ENCODE results near the gene AXIN1. TPM values are rescaled to one million over a fixed set of nuclear protein-coding genes. Genes with fewer than 3 reads are reported as not detected.

Gene AXIN1
- total RNA-seq, 2 experiments from 2014 or later, result 17.5 to 17.9 TPM

DNA sequence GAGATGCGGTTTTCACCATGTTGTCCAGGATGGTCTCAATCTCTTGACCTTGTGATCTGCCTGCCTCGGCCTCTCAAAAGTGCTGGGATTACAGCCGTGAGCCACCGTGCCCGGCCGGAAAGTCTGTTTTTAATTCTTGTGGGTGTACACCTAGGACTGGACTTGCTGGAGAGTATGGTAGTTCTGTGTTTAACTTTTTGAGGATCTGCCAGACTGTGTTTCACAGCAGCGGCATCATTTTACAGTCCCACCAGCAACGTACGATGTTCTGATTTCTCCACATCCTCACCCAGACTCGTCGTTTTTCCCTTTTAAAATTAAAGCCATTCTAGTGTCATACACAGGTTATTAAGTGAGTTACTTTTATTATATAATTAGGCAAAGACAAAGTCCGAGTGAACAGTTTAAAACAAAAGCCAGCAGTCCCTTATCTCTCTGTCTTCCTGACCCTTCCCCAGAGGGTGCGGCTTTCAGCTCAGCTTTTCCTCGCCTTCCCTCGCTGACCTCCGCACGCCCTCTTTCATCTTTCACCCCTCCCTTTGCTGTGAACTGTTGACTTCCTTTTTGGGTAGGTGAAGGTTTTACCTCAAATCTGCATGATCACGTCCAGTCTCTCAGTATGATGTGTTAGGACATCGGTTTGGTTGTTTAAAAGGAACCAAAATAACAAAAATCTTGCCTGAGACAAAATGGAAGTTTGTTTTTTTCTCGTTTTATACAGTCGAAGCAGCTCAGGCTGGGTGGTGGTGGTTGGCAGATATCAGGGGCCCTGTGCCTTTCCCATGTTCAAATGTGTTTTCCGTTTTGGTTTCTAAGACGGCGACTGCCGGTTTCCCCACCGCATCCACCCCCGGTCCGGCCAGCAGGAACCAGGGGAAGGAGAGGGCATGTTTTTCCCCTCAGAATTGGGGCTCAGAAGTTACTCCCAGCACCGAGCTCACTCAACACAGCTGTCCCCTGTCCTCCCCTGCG, 99.9 kb downstream of the AXIN1 start:
- Mint-ChIP-seq H3K27ac (peak overlapping the region; percentile 50), H3K27me3 (ENCODE audit: low read depth) (no peaks in the 10 kb centered on the region), H3K4me1 (ENCODE audit: low read depth) (peaks cover 19% of the 10 kb centered on the region), H3K4me3 (peak overlapping the region; percentile 57), H3K9me3 (no peaks in the 10 kb centered on the region), H3K36me3 (ENCODE audit: low read depth) (peaks cover 9% of the 10 kb centered on the region)
- DNase-seq, result peak; percentile 51
- intact Hi-C loops (cut with micrococcal nuclease), result loop anchor here (1.0 to 5.0 kb wide), 2 partner anchors 17 to 100 kb away; partner anchors contain the start of gene AXIN1
- CTCF ChIA-PET, result interaction anchor here (1.2 to 2.2 kb wide), 2 partner anchors 17 to 18 kb away, joined by 3 to 8 read pairs; partner anchors contain the start of gene FAM234A

- H3K4me3 Mint-ChIP-seq, result no peak overlapping the region
- H3K9me3 Mint-ChIP-seq, result no peaks in the 10 kb centered on the region
- H3K4me1 Mint-ChIP-seq (ENCODE audit: low read depth), result peaks cover 14% of the 10 kb centered on the region
- no peak overlapping the region for H3K27ac Mint-ChIP-seq
- CTCF ChIA-PET, result no interaction called here
- H3K27me3 Mint-ChIP-seq (ENCODE audit: low read depth), result no peaks in the 10 kb centered on the region
- intact Hi-C loops (cut with micrococcal nuclease), result no loop called here
- no peak for DNase-seq
- peaks cover 7% of the 10 kb centered on the region for H3K36me3 Mint-ChIP-seq (ENCODE audit: low read depth)
Observed at GRCh38 chr16:249431-249830, 103.1 kb downstream of the AXIN1 start.

DNA sequence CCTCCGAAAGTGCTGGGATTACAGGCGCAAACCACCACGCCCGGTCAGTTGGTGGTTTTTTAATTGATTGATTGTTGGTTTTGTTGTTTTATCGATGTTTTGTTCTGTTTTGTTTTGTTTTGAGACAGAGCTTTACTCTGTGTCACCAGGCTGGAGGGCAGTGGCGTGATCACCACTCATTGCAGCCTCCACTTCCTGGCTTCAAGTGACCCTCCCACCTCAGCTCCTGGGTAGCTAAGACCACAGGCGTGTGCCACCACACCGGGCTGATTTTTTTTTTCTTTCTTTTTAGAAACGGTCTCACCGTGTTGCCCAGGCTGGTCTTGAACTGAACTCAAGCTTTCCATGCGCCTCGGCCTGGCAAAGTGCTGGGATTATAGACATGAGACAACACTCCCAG, 105.5 kb downstream of the AXIN1 start:
- no peak for DNase-seq
- H3K4me3 Mint-ChIP-seq, result no peak overlapping the region
- H3K9me3 Mint-ChIP-seq, result no peaks in the 10 kb centered on the region
- intact Hi-C loops (cut with micrococcal nuclease), result no loop called here
- peaks cover 1% of the 10 kb centered on the region for H3K4me1 Mint-ChIP-seq (ENCODE audit: low read depth)
- CTCF ChIA-PET, result no interaction called here
- no peak overlapping the region for H3K27ac Mint-ChIP-seq
- peaks cover 4% of the 10 kb centered on the region for H3K36me3 Mint-ChIP-seq (ENCODE audit: low read depth)
- H3K27me3 Mint-ChIP-seq (ENCODE audit: low read depth), result no peaks in the 10 kb centered on the region

- no peaks in the 10 kb centered on the region for H3K27me3 Mint-ChIP-seq (ENCODE audit: low read depth)
- no peaks in the 10 kb centered on the region for H3K9me3 Mint-ChIP-seq
- DNase-seq, result no peak
- H3K4me3 Mint-ChIP-seq, result no peak overlapping the region
- no peak overlapping the region for H3K27ac Mint-ChIP-seq
- CTCF ChIA-PET, result interaction anchor here (1.0 kb wide), 1 partner anchor 10 kb away, joined by 5 read pairs; the partner anchor contains the start of gene FAM234A
- peaks cover 2% of the 10 kb centered on the region for H3K36me3 Mint-ChIP-seq (ENCODE audit: low read depth)
- H3K4me1 Mint-ChIP-seq (ENCODE audit: low read depth), result peaks cover 11% of the 10 kb centered on the region
- intact Hi-C loops (cut with micrococcal nuclease), result no loop called here
Observed at GRCh38 chr16:245105-245504, 107.4 kb downstream of the AXIN1 start.

- Mint-ChIP-seq H3K9me3 (no peaks in the 10 kb centered on the region), H3K36me3 (ENCODE audit: low read depth) (peaks cover 2% of the 10 kb centered on the region), H3K27ac (no peak overlapping the region), H3K27me3 (ENCODE audit: low read depth) (no peaks in the 10 kb centered on the region), H3K4me1 (ENCODE audit: low read depth) (peaks cover 18% of the 10 kb centered on the region), H3K4me3 (no peak overlapping the region)
- DNase-seq, result no peak
- CTCF ChIA-PET, result interaction anchor here (1.5 kb wide), 1 partner anchor 61 kb away, joined by 3 read pairs; no protein-coding TSS in a partner anchor
- intact Hi-C loops (cut with micrococcal nuclease), result no loop called here
Observed at GRCh38 chr16:243348-243747, 109.2 kb downstream of the AXIN1 start.

- no peak overlapping the region for H3K4me3 Mint-ChIP-seq
- no peaks in the 10 kb centered on the region for H3K27me3 Mint-ChIP-seq (ENCODE audit: low read depth)
- H3K36me3 Mint-ChIP-seq (ENCODE audit: low read depth), result peaks cover 2% of the 10 kb centered on the region
- CTCF ChIA-PET, result interaction anchor here (0.5 to 1.5 kb wide), 3 partner anchors 60 to 125 kb away, joined by 3 read pairs; no protein-coding TSS in a partner anchor
- no peak overlapping the region for H3K27ac Mint-ChIP-seq
- H3K4me1 Mint-ChIP-seq (ENCODE audit: low read depth), result peaks cover 21% of the 10 kb centered on the region
- intact Hi-C loops (cut with micrococcal nuclease), result no loop called here
- no peaks in the 10 kb centered on the region for H3K9me3 Mint-ChIP-seq
- DNase-seq, result no peak
Observed at GRCh38 chr16:242281-242680, 110.2 kb downstream of the AXIN1 start.

DNA sequence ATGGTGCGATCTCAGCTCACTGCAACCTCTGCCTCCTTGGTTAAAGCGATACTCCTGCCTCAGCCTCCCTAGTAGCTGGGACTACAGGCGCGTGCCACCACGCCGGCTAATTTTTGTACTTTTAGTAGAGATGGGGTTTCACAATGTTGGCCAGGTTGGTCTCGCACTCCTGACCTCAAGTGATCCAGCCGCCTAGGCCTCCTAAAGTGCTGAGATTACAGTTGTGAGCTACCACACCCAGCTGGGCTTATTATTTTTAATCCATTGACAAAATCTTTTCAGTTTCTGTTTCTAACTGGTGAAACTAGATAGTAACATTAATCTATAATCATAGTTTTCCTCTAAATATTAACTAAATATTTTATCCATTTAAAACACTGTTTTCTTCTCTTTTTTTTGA, 112.0 kb downstream of the AXIN1 start:
- Mint-ChIP-seq H3K36me3 (ENCODE audit: low read depth) (peaks cover 3% of the 10 kb centered on the region), H3K27ac (no peak overlapping the region), H3K4me1 (ENCODE audit: low read depth) (peaks cover 27% of the 10 kb centered on the region), H3K27me3 (ENCODE audit: low read depth) (no peaks in the 10 kb centered on the region), H3K9me3 (peaks cover under 1% of the 10 kb centered on the region), H3K4me3 (no peak overlapping the region)
- intact Hi-C loops (cut with micrococcal nuclease), result no loop called here
- DNase-seq, result no peak
- CTCF ChIA-PET, result interaction anchor here (1.2 to 1.3 kb wide), 2 partner anchors 12 to 144 kb away, joined by 3 read pairs; no protein-coding TSS in a partner anchor

- H3K4me1 Mint-ChIP-seq (ENCODE audit: low read depth), result peaks cover 33% of the 10 kb centered on the region
- no peaks in the 10 kb centered on the region for H3K27me3 Mint-ChIP-seq (ENCODE audit: low read depth)
- CTCF ChIA-PET, result interaction anchor here (1.3 kb wide), 1 partner anchor 12 kb away, joined by 3 read pairs; no protein-coding TSS in a partner anchor
- H3K36me3 Mint-ChIP-seq (ENCODE audit: low read depth), result peaks cover 4% of the 10 kb centered on the region
- peaks cover 2% of the 10 kb centered on the region for H3K9me3 Mint-ChIP-seq
- no peak for DNase-seq
- no peak overlapping the region for H3K27ac Mint-ChIP-seq
- intact Hi-C loops (cut with micrococcal nuclease), result no loop called here
- H3K4me3 Mint-ChIP-seq, result no peak overlapping the region
Observed at GRCh38 chr16:239948-240277, 112.6 kb downstream of the AXIN1 start.

Other genes with a start within 250 kb of the AXIN1 start
- 10 to 100 TPM; 38.1 to 42.0 TPM for gene NPRL3, start 214.1 kb downstream of the AXIN1 start, total RNA-seq
- not detected for gene HBZ, start 200.1 kb downstream of the AXIN1 start, total RNA-seq
- gene HBM, start 186.7 kb downstream of the AXIN1 start, total RNA-seq, result not detected
- under 1 TPM in 1 of 2 experiments, not detected in 1; 0.62 TPM for gene HBA2, start 179.8 kb downstream of the AXIN1 start, total RNA-seq
- not detected for gene HBA1, start 176.0 kb downstream of the AXIN1 start, total RNA-seq
- gene HBQ1, start 172.3 kb downstream of the AXIN1 start, total RNA-seq, result 1 to 10 TPM in 1 of 2 experiments, under 1 TPM in 1; 0.79 to 1.1 TPM
- gene LUC7L, start 123.3 kb downstream of the AXIN1 start, total RNA-seq, result 10 to 100 TPM; 58.4 to 59.1 TPM
- gene FAM234A, start 117.9 kb downstream of the AXIN1 start, total RNA-seq, result 10 to 100 TPM; 25.9 to 27.4 TPM
- gene RGS11, start 76.8 kb downstream of the AXIN1 start, total RNA-seq, result under 1 TPM in 1 of 2 experiments, not detected in 1; 0.10 TPM
- gene ARHGDIG, start 72.1 kb downstream of the AXIN1 start, total RNA-seq, result not detected
- not detected for gene PDIA2, start 69.6 kb downstream of the AXIN1 start, total RNA-seq
- 10 to 100 TPM; 68.3 to 74.0 TPM for gene MRPL28, start 17.8 kb upstream of the AXIN1 start, total RNA-seq
- 10 to 100 TPM; 19.9 to 20.9 TPM for gene PGAP6, start 29.3 kb upstream of the AXIN1 start, total RNA-seq
- 10 to 100 TPM; 86.7 to 87.0 TPM for gene NME4, start 44.5 kb upstream of the AXIN1 start, total RNA-seq
- 1 to 10 TPM; 8.9 to 9.6 TPM for gene DECR2, start 49.2 kb upstream of the AXIN1 start, total RNA-seq
- gene RAB11FIP3, start 72.9 kb upstream of the AXIN1 start, total RNA-seq, result 10 to 100 TPM; 15.8 to 18.2 TPM
- 10 to 100 TPM; 54.4 to 56.9 TPM for gene CAPN15, start 175.0 kb upstream of the AXIN1 start, total RNA-seq
- not detected for gene PRR35, start 207.7 kb upstream of the AXIN1 start, total RNA-seq
- under 1 TPM; 0.60 to 0.67 TPM for gene NHLRC4, start 214.3 kb upstream of the AXIN1 start, total RNA-seq
- gene PIGQ, start 217.2 kb upstream of the AXIN1 start, total RNA-seq, result 10 to 100 TPM; 18.6 to 19.2 TPM
- 1 to 10 TPM; 6.3 to 7.3 TPM for gene RAB40C, start 237.3 kb upstream of the AXIN1 start, total RNA-seq

Measured in activated naive CD4-positive, alpha-beta T cell treated with anti-CD3 and anti-CD28 coated beads for 36 hours (primary cell).